Mesodermal cell (in vitro differentiated cells): ENCODE measurements around the gene CFAP68.
A peak's percentile ranks its signal among the peaks of the same experiment; 100 is the strongest.
"Not testable (repeated sequence)": the region's sequence is repeated elsewhere in the genome, so short reads cannot be mapped to it uniquely, and the experiment has no call there.

ENCODE experiments used
- H3K27ac ChIP-seq: 2 replicates; pipeline ENCODE4 v1.7.0; 2013; ENCODE audit warnings: mild to moderate bottlenecking, low read depth, low read length, moderate library complexity; ENCODE audit not compliant: severe bottlenecking
- H3K36me3 ChIP-seq: 2 replicates; pipeline ENCODE4 v1.7.1; 2013; ENCODE audit warnings: mild to moderate bottlenecking, low read length, moderate library complexity; ENCODE audit not compliant: control insufficient read depth, insufficient read depth
- H3K4me1 ChIP-seq: one replicate; pipeline ENCODE4 v1.7.1; 2013; ENCODE audit warnings: mild to moderate bottlenecking, low read length; ENCODE audit not compliant: insufficient read depth, control insufficient read depth, poor library complexity, severe bottlenecking
- H3K4me3 ChIP-seq: 2 replicates; pipeline ENCODE4 v1.7.0; 2013; ENCODE audit warnings: low read length, control low read depth, mild to moderate bottlenecking; ENCODE audit not compliant: insufficient read depth, poor library complexity, severe bottlenecking; ENCODE audit errors: extremely low read depth
- H3K9me3 ChIP-seq: 2 replicates; pipeline ENCODE4 v1.7.1; 2013; ENCODE audit warnings: mild to moderate bottlenecking, low read length, moderate library complexity; ENCODE audit not compliant: control insufficient read depth
- WGBS, 2 experiments: methylation state at CpG; one replicate each; pipeline ENCODE4 v1.1.5; 2013; ENCODE audit warnings: missing lambda C conversion rate in 2 of 2; ENCODE audit not compliant: insufficient coverage in 2 of 2; 5-methylcytosine and 5-hydroxymethylcytosine counted together

CFAP68 gene

GRCh38 chr11:111870522-111870885 is 8.8 kb upstream of the CFAP68 start:
- Histone ChIP-seq H3K27ac (peak overlapping the region; percentile 68), H3K4me1 (no peaks in the 10 kb centered on the region), H3K36me3 (peaks cover 31% of the 10 kb centered on the region), H3K4me3 (peak overlapping the region; percentile 81), H3K9me3 (no peaks in the 10 kb centered on the region)

- H3K9me3 ChIP-seq = no peaks in the 10 kb centered on the region
- peaks cover 28% of the 10 kb centered on the region for H3K36me3 ChIP-seq
- peak within 1 kb of the TSS; percentile 68 for H3K27ac ChIP-seq
- no peaks in the 10 kb centered on the region for H3K4me1 ChIP-seq
- WGBS, 2 experiments = 1% methylated on average over 35 to 43 of the region's 51 CpGs
- peak within 1 kb of the TSS; percentile 81 for H3K4me3 ChIP-seq
These were observed 8.3 kb upstream of the CFAP68 start, which contains the start of gene ALG9 for GRCh38 chr11:111870886-111871692. TSS of gene ALG9 (minus strand) at chr11:111871581. CDS start at chr11:111871482, 99 bp downstream.

- peak overlapping the region; percentile 81 for H3K4me3 ChIP-seq
- H3K9me3 ChIP-seq = no peaks in the 10 kb centered on the region
- no peak overlapping the region for H3K27ac ChIP-seq
- no peaks in the 10 kb centered on the region for H3K4me1 ChIP-seq
- WGBS, 2 experiments = 40 to 100% methylated on average over 1 to 2 of the region's 5 CpGs
- peaks cover 22% of the 10 kb centered on the region for H3K36me3 ChIP-seq
These were observed 7.6 kb upstream of the CFAP68 start for GRCh38 chr11:111871693-111872161.

GRCh38 chr11:111878385-111878848 is 924 bp upstream of the CFAP68 start:
- no peaks in the 10 kb centered on the region for H3K36me3 ChIP-seq
- no peaks in the 10 kb centered on the region for H3K4me1 ChIP-seq
- no peaks in the 10 kb centered on the region for H3K9me3 ChIP-seq
- peak overlapping the region; percentile 66 for H3K4me3 ChIP-seq
- WGBS, 2 experiments = 3 to 7% methylated on average over 8 to 12 of the region's 13 CpGs
- peak overlapping the region; percentile 98 for H3K27ac ChIP-seq

- 71 to 91% methylated on average over 5 to 6 of the region's 6 CpGs for WGBS, 2 experiments
- Histone ChIP-seq H3K36me3 (no peaks in the 10 kb centered on the region), H3K4me3 (peak overlapping the region; percentile 66), H3K9me3 (no peaks in the 10 kb centered on the region), H3K4me1 (no peaks in the 10 kb centered on the region), H3K27ac (peak overlapping the region; percentile 98)
These were observed 258 bp downstream of the CFAP68 start for GRCh38 chr11:111879637-111879960.

GRCh38 chr11:111882202-111882601 is 2.9 kb downstream of the CFAP68 start:
- 86 to 98% methylated on average over 3 to 4 of the region's 5 CpGs for WGBS, 2 experiments
- no peaks in the 10 kb centered on the region for H3K9me3 ChIP-seq
- no peaks in the 10 kb centered on the region for H3K36me3 ChIP-seq
- no peak overlapping the region for H3K4me3 ChIP-seq
- H3K27ac ChIP-seq = no peak overlapping the region
- no peaks in the 10 kb centered on the region for H3K4me1 ChIP-seq

- not testable (repeated sequence) for H3K9me3 ChIP-seq, H3K36me3 ChIP-seq, H3K4me1 ChIP-seq, H3K4me3 ChIP-seq, H3K27ac ChIP-seq
- 91 to 94% methylated on average over 2 to 4 of the region's 4 CpGs for WGBS, 2 experiments
These were observed 5.7 kb downstream of the CFAP68 start for GRCh38 chr11:111885053-111885452.

- no peaks in the 10 kb centered on the region for H3K4me1 ChIP-seq
- no peaks in the 10 kb centered on the region for H3K9me3 ChIP-seq
- WGBS, 2 experiments = 83 to 100% methylated on average over 1 of the region's 4 CpGs
- no peak overlapping the region for H3K27ac ChIP-seq
- H3K36me3 ChIP-seq = no peaks in the 10 kb centered on the region
- H3K4me3 ChIP-seq = no peak overlapping the region
These were observed 6.7 kb downstream of the CFAP68 start for GRCh38 chr11:111886032-111886431.

- H3K27ac ChIP-seq = no peak overlapping the region
- H3K4me1 ChIP-seq = no peaks in the 10 kb centered on the region
- 83% methylated on average over 1 of the region's 2 CpGs; no CpG with 5 or more reads in 1 of the 2 experiments for WGBS, 2 experiments
- H3K4me3 ChIP-seq = no peak overlapping the region
- H3K36me3 ChIP-seq = no peaks in the 10 kb centered on the region
- no peaks in the 10 kb centered on the region for H3K9me3 ChIP-seq
These were observed 7.5 kb downstream of the CFAP68 start for GRCh38 chr11:111886844-111887243.

GRCh38 chr11:111905411-111905810 is 26.1 kb downstream of the CFAP68 start:
- no peaks in the 10 kb centered on the region for H3K36me3 ChIP-seq
- H3K4me3 ChIP-seq = no peak overlapping the region
- WGBS, 2 experiments = 83 to 93% methylated on average over 2 of the region's 2 CpGs
- H3K27ac ChIP-seq = no peak overlapping the region
- no peaks in the 10 kb centered on the region for H3K4me1 ChIP-seq
- peaks cover 4% of the 10 kb centered on the region for H3K9me3 ChIP-seq

GRCh38 chr11:111906680-111907079 is 27.3 kb downstream of the CFAP68 start:
- Histone ChIP-seq H3K36me3 (no peaks in the 10 kb centered on the region), H3K27ac (no peak overlapping the region), H3K4me3 (no peak overlapping the region), H3K9me3 (peaks cover 4% of the 10 kb centered on the region), H3K4me1 (peaks cover 9% of the 10 kb centered on the region)
- WGBS, 2 experiments = no CpG with 5 or more reads among the region's 1 CpG
